DMS79 treated with DMSO at 0.1 percent for 48 hours (cell line): Measurements from ENCODE around the gene ZNF790.
A peak's percentile ranks its signal among the peaks of the same experiment; 100 is the strongest.
"Not testable (repeated sequence)": the region's sequence is repeated elsewhere in the genome, so short reads cannot be mapped to it uniquely, and the experiment has no call there.

Experiments
- DNase-seq: peaks from one replicate; lab custom pipeline; 2025; lab: John Stamatoyannopoulos, UW

ZNF790 gene

GRCh38 chr19:36837906-36838783, at the start of gene ZNF790:
TSS of gene ZNF790 (minus strand) at chr19:36838387. CDS start at chr19:36825619, 12,768 bp downstream.
- peak; percentile 89 for DNase-seq

GRCh38 chr19:36876993-36877938, 39.1 kb upstream of the ZNF790 start:
- no peak for DNase-seq

GRCh38 chr19:36851898-36852297, 13.7 kb upstream of the ZNF790 start:
- DNase-seq: no peak

DNA sequence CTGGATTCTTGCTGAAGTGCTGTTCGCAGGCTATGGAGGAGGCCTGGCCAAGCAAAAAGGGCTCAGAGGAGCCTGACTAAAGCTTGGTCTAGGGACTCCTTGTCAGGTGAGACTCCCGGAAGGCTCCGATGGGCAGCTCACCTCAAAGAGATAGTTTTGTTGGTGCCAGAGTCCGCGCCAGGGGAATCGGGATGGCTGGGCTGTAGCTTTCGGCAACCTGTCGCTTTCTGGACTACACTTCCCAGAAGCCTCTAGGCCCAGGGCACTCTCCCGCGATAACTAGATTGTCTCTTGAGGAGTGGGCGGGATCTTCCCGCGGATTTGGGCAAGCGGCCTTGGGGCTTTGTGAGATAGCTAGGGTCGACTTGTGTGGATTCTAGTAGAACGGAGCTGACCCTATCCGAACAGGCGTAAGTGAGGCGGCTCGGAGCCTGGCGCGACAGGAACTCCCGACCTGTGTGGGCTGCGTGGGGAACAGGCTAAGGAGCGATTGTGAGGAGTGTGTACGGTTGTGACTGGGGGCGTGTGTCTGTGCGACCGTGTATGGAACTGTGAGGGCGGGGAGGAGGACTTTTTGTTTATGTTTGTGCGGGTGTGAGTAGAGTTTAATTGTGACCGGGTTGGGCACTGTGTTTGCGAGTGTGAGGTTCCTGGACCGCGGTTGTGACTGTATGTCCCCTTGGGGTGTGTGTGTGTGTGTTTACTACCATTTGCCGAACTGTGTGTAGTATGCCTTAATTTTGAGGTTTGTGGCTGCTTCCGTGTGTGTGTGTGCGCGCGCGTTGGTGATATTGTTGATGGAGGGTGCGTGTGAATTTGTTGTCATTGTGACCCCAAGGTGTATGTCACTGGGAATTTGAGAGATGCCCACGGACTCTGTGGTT, 12.6 kb upstream of the ZNF790 start, which contains the start of gene ZNF345:
TSS of gene ZNF345 (plus strand) at position 318 of the 884 bp plus-strand sequence. CDS start 25,955 bp downstream, outside the sequence.
- DNase-seq: peak; percentile 88

DNA sequence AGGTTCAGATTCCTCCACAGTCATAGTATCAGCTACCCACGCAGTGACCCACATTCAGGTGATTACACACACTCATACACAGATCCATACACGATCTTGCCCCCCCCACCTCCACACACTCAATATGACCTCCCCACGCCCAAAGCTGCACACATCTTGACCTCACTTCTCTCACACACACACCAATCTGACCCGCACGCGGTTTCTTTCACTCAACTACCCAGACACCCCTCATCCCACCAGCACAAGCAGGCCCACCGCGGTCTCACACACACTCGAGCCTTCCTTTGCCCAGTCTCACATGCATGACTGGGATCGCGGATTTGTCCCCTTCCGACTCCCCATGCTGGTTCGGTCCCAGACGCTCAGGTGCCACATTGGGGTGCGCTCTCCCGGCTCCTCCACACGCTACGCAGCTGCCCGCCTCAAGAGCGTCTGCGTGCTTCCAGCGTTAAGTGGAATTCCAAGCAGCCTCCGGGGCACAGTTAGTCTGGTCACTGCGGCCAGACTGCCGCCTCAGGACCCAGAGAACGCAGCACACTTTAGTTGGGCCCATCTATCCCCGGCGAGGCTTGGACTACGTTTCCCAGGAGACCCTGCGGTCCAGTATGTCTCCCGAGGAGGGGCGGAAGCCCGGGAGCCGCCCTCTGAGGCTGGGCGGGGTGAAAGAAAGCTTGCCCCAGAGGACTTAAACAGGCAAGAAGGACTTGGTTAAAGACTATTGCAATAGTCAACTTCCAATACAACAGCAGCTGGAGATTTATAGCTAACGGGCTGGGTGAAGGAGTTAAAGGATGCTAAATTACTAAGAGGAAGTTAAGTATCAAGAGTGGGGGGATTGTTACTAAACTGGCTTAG, 11.7 kb upstream of the ZNF790 start:
- peak; percentile 74 for DNase-seq

- no peak for DNase-seq
Measured at GRCh38 chr19:36847968-36848367, 9.8 kb upstream of the ZNF790 start.

- no peak for DNase-seq
Measured at GRCh38 chr19:36838784-36839324, 667 bp upstream of the ZNF790 start.

DNA sequence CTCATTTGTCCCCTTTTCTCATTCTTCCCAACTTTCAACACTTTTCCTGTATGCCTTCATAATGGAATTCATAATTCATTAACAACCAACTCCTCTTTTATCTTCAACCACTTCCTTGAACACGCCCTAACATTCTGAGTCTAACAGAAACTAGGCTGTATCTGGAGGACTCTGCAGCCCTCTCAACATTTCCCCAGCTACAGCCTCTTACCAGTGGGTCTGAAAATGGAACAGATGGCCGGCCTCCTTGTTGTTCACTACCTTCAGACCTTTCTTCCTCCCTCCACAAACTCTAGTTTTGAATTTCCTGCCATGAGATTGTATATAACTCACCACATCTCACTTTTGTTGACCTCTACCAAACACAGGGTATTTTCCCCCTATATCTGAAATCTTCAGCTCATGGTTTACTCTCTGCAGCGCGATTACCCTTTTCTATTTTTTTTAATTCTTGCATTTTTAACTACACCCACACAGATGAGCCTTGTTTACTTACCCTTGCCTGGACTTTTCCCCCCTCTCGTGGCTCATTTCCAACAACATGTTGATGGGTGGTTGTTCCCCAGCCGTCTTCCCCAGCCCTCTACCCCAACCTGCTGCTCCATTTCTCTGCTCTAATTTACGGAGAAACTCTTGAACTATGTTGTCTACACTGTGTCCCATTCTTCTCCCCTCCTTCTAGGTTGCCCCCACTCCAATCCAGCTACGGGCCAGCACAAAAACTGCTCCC, 846 bp downstream of the ZNF790 start:
- peak; percentile 48 for DNase-seq

GRCh38 chr19:36833430-36833829, 4.8 kb downstream of the ZNF790 start:
- no peak for DNase-seq

DNA sequence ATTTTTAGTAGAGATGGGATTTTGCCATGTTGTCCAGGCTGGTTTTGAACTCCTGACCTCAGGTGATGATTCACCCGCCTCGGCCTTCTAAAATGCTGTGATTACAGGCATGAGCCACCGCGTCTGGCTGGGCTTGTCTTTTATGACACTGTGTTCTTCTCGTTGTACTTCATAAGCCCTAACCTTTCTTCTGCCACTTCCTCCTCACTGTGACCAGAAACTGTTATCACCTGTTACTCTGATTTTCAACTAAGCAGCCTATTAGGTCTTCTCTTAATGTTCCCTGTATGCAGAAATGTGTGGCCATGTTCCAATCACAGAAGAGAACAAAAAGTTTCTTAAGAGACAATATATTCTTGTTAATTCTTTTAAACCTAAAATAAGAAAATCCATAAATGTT, 16.4 kb downstream of the ZNF790 start:
- no peak for DNase-seq

DNA sequence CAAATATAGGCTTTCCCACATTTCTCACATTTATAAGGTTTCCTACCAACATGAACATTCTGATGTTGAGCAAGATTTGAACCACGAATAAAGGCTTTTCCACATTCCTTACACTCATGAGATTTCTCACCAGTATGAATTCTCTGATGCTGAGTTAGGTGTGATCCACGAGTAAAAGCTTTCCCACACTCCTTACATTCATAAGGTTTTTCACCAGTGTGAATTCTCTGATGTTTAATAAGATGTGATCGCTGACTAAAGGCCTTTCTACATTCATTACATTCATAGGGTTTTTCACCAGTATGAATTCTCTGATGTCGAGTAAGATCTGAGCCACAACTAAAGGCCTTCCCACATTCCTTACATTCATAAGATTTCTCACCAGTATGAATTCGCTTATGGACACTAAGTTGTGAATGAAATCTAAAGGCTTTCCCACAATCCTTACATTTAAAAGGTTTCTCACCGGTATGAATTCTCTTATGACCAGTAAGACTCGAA, 19.0 kb downstream of the ZNF790 start:
- DNase-seq: no peak

- no peak for DNase-seq
Measured at GRCh38 chr19:36807029-36807428, 31.2 kb downstream of the ZNF790 start.

DNA sequence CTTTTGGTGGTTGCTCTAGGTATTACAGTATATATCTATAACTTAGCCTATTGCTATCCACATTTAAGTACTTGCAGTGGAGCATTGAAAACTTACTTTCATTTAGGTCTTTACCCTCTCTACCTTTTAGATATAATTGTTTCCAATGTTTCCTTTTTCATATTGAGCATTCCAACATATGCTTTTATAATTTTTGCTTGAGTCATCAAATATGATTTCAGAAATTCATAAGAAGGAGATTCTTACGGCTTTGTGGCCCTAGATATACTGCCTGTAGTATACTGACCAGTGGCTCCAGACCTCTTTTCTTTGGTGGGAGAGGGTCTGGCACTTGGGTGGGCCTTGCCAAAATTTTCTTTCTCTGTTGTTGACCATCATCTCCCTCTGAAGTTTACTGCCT, 32.8 kb downstream of the ZNF790 start:
- DNase-seq: no peak

DNA sequence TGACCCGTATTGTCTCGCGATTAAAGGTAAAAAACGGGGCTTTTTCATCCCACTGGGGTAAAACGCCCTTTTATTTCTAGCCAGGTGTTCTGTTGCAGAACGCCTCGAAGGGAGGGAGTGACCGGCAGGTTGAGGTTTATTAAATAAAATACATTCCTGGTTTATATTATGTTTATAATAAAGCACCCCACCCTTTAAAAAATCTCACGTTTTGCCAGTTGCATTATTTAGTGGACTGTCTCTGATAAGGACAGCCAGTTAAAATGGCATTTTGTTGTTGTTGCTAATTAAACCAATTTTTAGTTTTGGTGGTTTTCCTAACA, 40.4 kb downstream of the ZNF790 start:
- DNase-seq: no peak

DNA sequence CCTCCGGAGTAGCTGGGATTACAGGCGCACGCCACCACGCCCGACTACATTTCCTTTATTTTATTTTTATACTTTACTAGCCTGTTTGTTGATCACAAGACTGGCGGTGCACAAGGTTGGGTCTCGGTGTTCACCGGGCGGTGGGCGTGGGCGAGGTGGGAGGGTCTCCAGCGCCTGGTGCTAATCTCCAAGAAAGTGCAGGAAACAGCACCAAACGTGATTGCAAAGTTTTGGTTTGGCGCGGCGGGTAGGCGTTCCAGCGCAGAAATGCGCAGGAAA, 41.5 kb downstream of the ZNF790 start:
- no peak for DNase-seq

- not testable (repeated sequence) for DNase-seq
Measured at GRCh38 chr19:36791420-36792141, 46.6 kb downstream of the ZNF790 start.

DNA sequence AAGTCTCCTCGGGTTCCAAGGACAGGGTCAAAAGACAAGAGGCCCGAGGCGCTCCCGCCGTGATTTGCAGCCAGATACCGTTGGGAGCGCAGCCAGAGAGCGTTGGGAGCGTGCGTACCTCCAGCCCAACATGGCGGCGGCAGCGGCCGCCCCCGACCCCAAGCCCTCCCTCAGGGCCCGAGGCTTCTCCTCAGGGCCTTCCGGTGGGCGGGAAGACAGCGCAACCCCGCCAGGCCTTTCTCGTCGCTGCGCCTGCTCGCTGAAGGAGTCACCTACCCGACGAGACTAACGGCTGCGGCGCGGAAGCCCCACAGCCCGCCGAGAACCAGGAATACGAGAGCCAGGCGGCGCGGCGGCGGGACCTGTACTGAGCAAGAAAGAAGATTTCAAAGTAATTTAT, 62.4 kb downstream of the ZNF790 start:
- DNase-seq: no peak

- no peak for DNase-seq
Measured at GRCh38 chr19:36773223-36773579, 65.0 kb downstream of the ZNF790 start.
